ENCODE data around the gene FANK1.

Gene FANK1

GRCh38 chr10:125983161-125983560, 86.8 kb downstream of the FANK1 start:
- Histone ChIP-seq H3K27ac (peak overlapping the region in 1 of 21 experiments; percentile 32), H3K4me3 (no peak overlapping the region)

- H3K27ac ChIP-seq, result no peak overlapping the region
- no peak overlapping the region for H3K4me3 ChIP-seq
Measured at GRCh38 chr10:125983656-125984055, 87.3 kb downstream of the FANK1 start.

- Histone ChIP-seq H3K4me3 (no peak overlapping the region), H3K27ac (no peak overlapping the region)
Measured at GRCh38 chr10:125984346-125984745, 88.0 kb downstream of the FANK1 start.

- no peak overlapping the region for H3K4me3 ChIP-seq
- no peak overlapping the region for H3K27ac ChIP-seq
Measured at GRCh38 chr10:125984865-125985495, 88.6 kb downstream of the FANK1 start.

- H3K4me3 ChIP-seq, result no peak overlapping the region
Measured at GRCh38 chr10:125985557-125986240, 89.3 kb downstream of the FANK1 start.

GRCh38 chr10:125989791-125990190, 93.4 kb downstream of the FANK1 start:
- no peak overlapping the region for H3K27ac ChIP-seq
- H3K4me3 ChIP-seq, result no peak overlapping the region

More at GRCh38 chr10:125985557-125986240, 89.3 kb downstream of the FANK1 start:
- no peak overlapping the region for H3K27ac ChIP-seq

- H3K27ac ChIP-seq, result no peak overlapping the region
- no peak overlapping the region for H3K4me3 ChIP-seq
Measured at GRCh38 chr10:125990974-125991373, 94.6 kb downstream of the FANK1 start.

GRCh38 chr10:125991392-125991791, 95.0 kb downstream of the FANK1 start:
- no peak overlapping the region for H3K4me3 ChIP-seq
- no peak overlapping the region for H3K27ac ChIP-seq

GRCh38 chr10:125992254-125992653, 95.9 kb downstream of the FANK1 start:
- Histone ChIP-seq H3K4me3 (no peak overlapping the region), H3K27ac (no peak overlapping the region)

GRCh38 chr10:125994601-125995000, 98.2 kb downstream of the FANK1 start:
- Histone ChIP-seq H3K4me3 (no peak overlapping the region), H3K27ac (no peak overlapping the region)

- Histone ChIP-seq H3K4me3 (no peak overlapping the region), H3K27ac (peak overlapping the region in 2 of 21 experiments; percentile 50 to 64)
Measured at GRCh38 chr10:125995726-125996304, 99.5 kb downstream of the FANK1 start.

GRCh38 chr10:125997586-125997985, 101.2 kb downstream of the FANK1 start:
- Histone ChIP-seq H3K4me3 (no peak overlapping the region), H3K27ac (peak overlapping the region in 4 of 21 experiments; percentile 6 to 65 (median 60))

GRCh38 chr10:125999694-126000093, 103.3 kb downstream of the FANK1 start:
- Histone ChIP-seq H3K27ac (peak overlapping the region in 2 of 21 experiments; percentile 30 to 61), H3K4me3 (no peak overlapping the region)

GRCh38 chr10:126001576-126001975, 105.2 kb downstream of the FANK1 start:
- Histone ChIP-seq H3K27ac (no peak overlapping the region), H3K4me3 (no peak overlapping the region)

- Histone ChIP-seq H3K4me3 (no peak overlapping the region), H3K27ac (no peak overlapping the region)
Measured at GRCh38 chr10:126004752-126005151, 108.4 kb downstream of the FANK1 start.

- no peak overlapping the region for H3K27ac ChIP-seq
Measured at GRCh38 chr10:126006264-126006663, 109.9 kb downstream of the FANK1 start.

GRCh38 chr10:126006906-126007305, 110.5 kb downstream of the FANK1 start:
- Histone ChIP-seq H3K27ac (no peak overlapping the region), H3K4me3 (no peak overlapping the region)

More at GRCh38 chr10:126006264-126006663, 109.9 kb downstream of the FANK1 start:
- H3K4me3 ChIP-seq, result no peak overlapping the region

- H3K27ac ChIP-seq, result no peak overlapping the region
Measured at GRCh38 chr10:126009650-126010049, 113.3 kb downstream of the FANK1 start.

GRCh38 chr10:126011995-126012394, 115.6 kb downstream of the FANK1 start:
- Histone ChIP-seq H3K27ac (no peak overlapping the region), H3K4me3 (no peak overlapping the region)

More at GRCh38 chr10:126009650-126010049, 113.3 kb downstream of the FANK1 start:
- no peak overlapping the region for H3K4me3 ChIP-seq

- Histone ChIP-seq H3K4me3 (no peak overlapping the region), H3K27ac (no peak overlapping the region)
Measured at GRCh38 chr10:126012485-126012884, 116.1 kb downstream of the FANK1 start.
